ENCODE results near the gene FAM170B. TPM values are rescaled to one million over a fixed set of nuclear protein-coding genes. Genes with fewer than 3 reads are reported as not detected.

Gene FAM170B
- total and polyA plus RNA-seq, 5 donors from 2014 or later = not detected

DNA sequence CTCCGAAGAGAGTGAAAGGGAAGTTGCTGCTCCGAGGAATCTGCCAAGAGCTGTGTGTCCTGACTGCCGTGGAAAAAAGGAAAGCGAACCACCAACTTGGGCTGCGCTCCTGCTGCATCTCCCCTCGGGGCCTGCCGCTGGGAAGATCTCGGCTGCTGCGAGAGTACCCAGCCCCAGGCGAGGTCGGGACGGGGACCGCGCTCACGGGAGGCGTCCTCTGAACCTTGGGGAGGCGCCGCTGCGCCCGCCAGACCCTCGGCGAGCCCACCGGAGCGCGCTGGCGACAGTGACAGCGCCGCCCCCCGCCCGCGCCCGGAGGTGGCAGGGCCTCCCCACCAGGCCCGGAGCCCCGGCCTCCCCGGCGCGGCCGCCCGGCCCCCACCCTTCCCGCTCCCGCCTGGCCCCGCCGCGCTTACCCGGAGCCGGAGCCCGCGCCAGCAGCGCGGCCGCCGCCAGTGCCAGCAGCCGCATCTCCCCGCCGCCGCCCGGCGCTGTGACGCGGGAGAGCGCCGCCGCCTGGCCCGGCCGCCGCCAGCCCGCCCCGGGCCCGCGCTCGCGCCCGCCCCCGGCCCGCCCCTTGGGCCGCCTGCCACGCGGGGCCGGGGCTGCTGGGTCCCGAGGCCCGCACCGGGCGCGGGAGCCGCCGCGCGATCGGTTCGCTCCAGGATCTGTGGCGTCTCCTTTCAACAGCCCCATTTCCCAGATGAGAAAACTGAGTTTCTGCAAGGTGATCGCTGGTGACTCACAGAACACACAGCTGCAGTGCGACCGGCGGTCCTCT, 18.6 kb downstream of the FAM170B start, which contains the start of gene VSTM4:
Gene VSTM4, minus strand, starts transcription at position 508 of the 781 bp plus-strand sequence. Its CDS starts 37 bp downstream, at position 471.
- H3K4me1 ChIP-seq (ENCODE audit: control insufficient read depth, insufficient read depth, low read length, poor library complexity, severe bottlenecking) = no peaks in the 10 kb centered on the region
- no peaks in the 10 kb centered on the region for H3K27me3 ChIP-seq (ENCODE audit: control insufficient read depth, insufficient read depth, low read length)
- no peak within 1 kb of the TSS for H3K4me3 ChIP-seq (ENCODE audit: low read depth, low read length)
- no peaks in the 10 kb centered on the region for H3K36me3 ChIP-seq (ENCODE audit: control insufficient read depth, insufficient read depth, low read length)
- no peak within 1 kb of the TSS for H3K27ac ChIP-seq (ENCODE audit: insufficient read depth, low read length, poor library complexity, severe bottlenecking)
- no peaks in the 10 kb centered on the region for H3K36me3 Mint-ChIP-seq
- ATAC-seq (ENCODE audit: low read depth in 2 of 2) (no peak), DNase-seq (no peak)
- H3K27me3 Mint-ChIP-seq = peaks cover 38% of the 10 kb centered on the region
- H3K4me3 Mint-ChIP-seq = peak within 1 kb of the TSS in 2 of 4 donors; percentile 27 to 50
- H3K4me1 Mint-ChIP-seq = peaks cover 0 to 5% (median 2%) of the 10 kb centered on the region in 4 donors
- H3K27ac Mint-ChIP-seq = no peak within 1 kb of the TSS
- no peaks in the 10 kb centered on the region for H3K9me3 Mint-ChIP-seq
- H3K9me3 ChIP-seq (ENCODE audit: control insufficient read depth in 2 of 2, low read length in 2 of 2) = no peaks in the 10 kb centered on the region

DNA sequence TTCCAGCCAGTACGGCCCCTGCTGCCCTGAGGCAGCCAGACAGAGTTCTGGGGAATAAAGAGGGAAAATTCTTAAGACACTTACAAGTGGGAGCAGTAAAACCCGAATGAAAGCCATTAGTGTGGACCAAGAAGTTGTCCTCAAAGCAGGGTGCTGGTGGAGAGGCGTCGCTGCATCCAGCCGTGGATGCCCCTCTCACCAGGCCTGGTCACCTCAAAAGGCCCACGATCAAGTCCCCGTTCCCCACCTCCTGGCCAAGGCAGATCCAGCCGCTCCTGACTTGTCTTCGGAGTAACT, 19.2 kb downstream of the FAM170B start:
- Histone ChIP-seq H3K4me3 (ENCODE audit: low read depth, low read length) (no peak overlapping the region), H3K9me3 (ENCODE audit: control insufficient read depth in 2 of 2, low read length in 2 of 2) (no peaks in the 10 kb centered on the region), H3K36me3 (ENCODE audit: control insufficient read depth, insufficient read depth, low read length) (no peaks in the 10 kb centered on the region), H3K27me3 (ENCODE audit: control insufficient read depth, insufficient read depth, low read length) (no peaks in the 10 kb centered on the region), H3K27ac (ENCODE audit: insufficient read depth, low read length, poor library complexity, severe bottlenecking) (no peak overlapping the region), H3K4me1 (ENCODE audit: control insufficient read depth, insufficient read depth, low read length, poor library complexity, severe bottlenecking) (no peaks in the 10 kb centered on the region)
- Mint-ChIP-seq H3K9me3 (no peaks in the 10 kb centered on the region), H3K36me3 (no peaks in the 10 kb centered on the region), H3K27ac (no peak overlapping the region), H3K4me3 (peak overlapping the region in 1 of 4 donors; percentile 50), H3K27me3 (peaks cover 38% of the 10 kb centered on the region), H3K4me1 (peaks cover 0 to 5% (median 2%) of the 10 kb centered on the region in 4 donors)
- DNase-seq = no peak
- no peak for ATAC-seq (ENCODE audit: low read depth in 2 of 2)

DNA sequence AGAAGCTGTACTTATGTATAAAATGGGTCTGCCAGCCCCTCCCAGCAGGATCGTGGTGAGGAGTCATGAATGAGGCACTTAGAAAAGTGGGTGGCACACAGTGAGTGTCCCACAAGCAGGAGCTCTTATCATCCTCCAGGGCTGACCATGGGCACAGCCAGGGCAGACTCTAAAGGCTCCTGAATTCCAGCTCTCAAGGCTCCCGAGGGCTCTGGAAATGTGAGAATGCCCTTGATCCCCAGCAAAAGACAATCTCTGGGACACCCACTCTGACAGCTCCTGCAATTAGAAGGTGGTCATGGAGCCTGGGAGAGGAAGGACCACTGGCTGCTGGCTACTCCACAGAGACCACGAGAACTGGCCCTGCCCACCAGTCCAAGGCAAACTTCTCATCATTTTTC, 20.1 kb downstream of the FAM170B start:
- Mint-ChIP-seq H3K4me1 (peaks cover 0 to 5% (median 2%) of the 10 kb centered on the region in 4 donors), H3K9me3 (no peaks in the 10 kb centered on the region), H3K4me3 (no peak overlapping the region), H3K36me3 (no peaks in the 10 kb centered on the region), H3K27ac (no peak overlapping the region), H3K27me3 (peaks cover 43% of the 10 kb centered on the region)
- Histone ChIP-seq H3K36me3 (ENCODE audit: control insufficient read depth, insufficient read depth, low read length) (no peaks in the 10 kb centered on the region), H3K27me3 (ENCODE audit: control insufficient read depth, insufficient read depth, low read length) (no peaks in the 10 kb centered on the region), H3K4me1 (ENCODE audit: control insufficient read depth, insufficient read depth, low read length, poor library complexity, severe bottlenecking) (no peaks in the 10 kb centered on the region), H3K4me3 (ENCODE audit: low read depth, low read length) (no peak overlapping the region), H3K9me3 (ENCODE audit: control insufficient read depth in 2 of 2, low read length in 2 of 2) (no peaks in the 10 kb centered on the region), H3K27ac (ENCODE audit: insufficient read depth, low read length, poor library complexity, severe bottlenecking) (no peak overlapping the region)
- ATAC-seq (ENCODE audit: low read depth in 2 of 2) (no peak), DNase-seq (no peak)

DNA sequence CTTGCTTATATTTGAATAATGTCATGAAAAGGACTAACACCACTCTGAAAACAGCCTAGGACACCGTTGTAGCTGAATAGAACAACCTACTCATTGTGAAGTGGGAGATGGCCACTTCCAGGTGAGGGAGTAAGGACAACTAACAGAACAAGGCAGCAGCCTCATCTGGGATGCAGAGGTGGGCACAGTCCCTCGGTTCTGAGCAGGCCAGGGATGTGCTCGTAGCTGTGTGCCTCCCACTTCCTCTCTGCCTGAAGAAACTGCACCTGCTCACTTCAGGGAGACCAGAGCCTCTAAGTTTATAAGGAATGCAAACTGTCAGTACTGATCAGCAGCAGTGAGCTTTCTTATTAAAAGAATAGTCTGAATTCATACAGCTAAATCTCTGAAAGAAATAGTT, 21.0 kb downstream of the FAM170B start:
- no peak for DNase-seq
- peaks cover 41% of the 10 kb centered on the region for H3K27me3 Mint-ChIP-seq

DNA sequence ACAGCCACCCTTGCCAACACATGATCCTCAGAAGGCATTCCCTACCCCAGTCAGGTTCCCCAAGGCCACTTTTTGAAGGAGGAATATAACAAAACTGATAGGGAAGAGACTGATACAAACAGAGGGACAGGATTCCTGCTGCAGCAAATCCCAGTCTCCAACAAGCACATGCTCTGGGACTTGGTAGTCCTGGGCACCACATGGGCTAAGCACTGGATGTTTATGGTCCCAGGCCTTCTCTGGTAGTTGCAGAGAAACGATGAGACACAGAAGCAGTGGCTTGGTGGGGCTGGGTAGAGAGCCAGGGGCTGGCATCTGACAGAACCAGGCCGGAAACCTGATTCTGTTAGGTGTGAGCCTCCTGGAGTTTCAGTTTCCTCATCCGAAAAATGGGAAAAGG, 21.7 kb downstream of the FAM170B start:
- Mint-ChIP-seq H3K9me3 (no peaks in the 10 kb centered on the region), H3K36me3 (no peaks in the 10 kb centered on the region), H3K27ac (no peak overlapping the region), H3K4me3 (no peak overlapping the region), H3K4me1 (peaks cover 0 to 5% (median 2%) of the 10 kb centered on the region in 4 donors), H3K27me3 (peaks cover 35% of the 10 kb centered on the region)
- H3K9me3 ChIP-seq (ENCODE audit: control insufficient read depth in 2 of 2, low read length in 2 of 2) = no peaks in the 10 kb centered on the region
- no peak overlapping the region for H3K27ac ChIP-seq (ENCODE audit: insufficient read depth, low read length, poor library complexity, severe bottlenecking)
- H3K4me3 ChIP-seq (ENCODE audit: low read depth, low read length) = no peak overlapping the region
- H3K4me1 ChIP-seq (ENCODE audit: control insufficient read depth, insufficient read depth, low read length, poor library complexity, severe bottlenecking) = no peaks in the 10 kb centered on the region
- no peak for DNase-seq
- no peak for ATAC-seq (ENCODE audit: low read depth in 2 of 2)
- no peaks in the 10 kb centered on the region for H3K36me3 ChIP-seq (ENCODE audit: control insufficient read depth, insufficient read depth, low read length)
- no peaks in the 10 kb centered on the region for H3K27me3 ChIP-seq (ENCODE audit: control insufficient read depth, insufficient read depth, low read length)

More for the DNA sequence above, 21.0 kb downstream of the FAM170B start:
- H3K4me3 Mint-ChIP-seq = no peak overlapping the region
- H3K9me3 ChIP-seq (ENCODE audit: control insufficient read depth in 2 of 2, low read length in 2 of 2) = no peaks in the 10 kb centered on the region
- no peaks in the 10 kb centered on the region for H3K4me1 ChIP-seq (ENCODE audit: control insufficient read depth, insufficient read depth, low read length, poor library complexity, severe bottlenecking)
- peaks cover 0 to 5% (median 2%) of the 10 kb centered on the region in 4 donors for H3K4me1 Mint-ChIP-seq
- no peak overlapping the region for H3K27ac Mint-ChIP-seq
- no peak for ATAC-seq (ENCODE audit: low read depth in 2 of 2)
- no peak overlapping the region for H3K4me3 ChIP-seq (ENCODE audit: low read depth, low read length)
- no peaks in the 10 kb centered on the region for H3K9me3 Mint-ChIP-seq
- no peaks in the 10 kb centered on the region for H3K27me3 ChIP-seq (ENCODE audit: control insufficient read depth, insufficient read depth, low read length)
- H3K36me3 Mint-ChIP-seq = no peaks in the 10 kb centered on the region
- no peak overlapping the region for H3K27ac ChIP-seq (ENCODE audit: insufficient read depth, low read length, poor library complexity, severe bottlenecking)
- H3K36me3 ChIP-seq (ENCODE audit: control insufficient read depth, insufficient read depth, low read length) = no peaks in the 10 kb centered on the region

- H3K27ac ChIP-seq (ENCODE audit: insufficient read depth, low read length, poor library complexity, severe bottlenecking) = no peak overlapping the region
- H3K9me3 ChIP-seq (ENCODE audit: control insufficient read depth in 2 of 2, low read length in 2 of 2) = no peaks in the 10 kb centered on the region
- no peaks in the 10 kb centered on the region for H3K36me3 Mint-ChIP-seq
- no peaks in the 10 kb centered on the region for H3K36me3 ChIP-seq (ENCODE audit: control insufficient read depth, insufficient read depth, low read length)
- ATAC-seq (ENCODE audit: low read depth in 2 of 2) (no peak), DNase-seq (no peak)
- no peaks in the 10 kb centered on the region for H3K27me3 ChIP-seq (ENCODE audit: control insufficient read depth, insufficient read depth, low read length)
- H3K4me3 ChIP-seq (ENCODE audit: low read depth, low read length) = no peak overlapping the region
- peaks cover 0 to 5% (median 2%) of the 10 kb centered on the region in 4 donors for H3K4me1 Mint-ChIP-seq
- peaks cover 29% of the 10 kb centered on the region for H3K27me3 Mint-ChIP-seq
- no peaks in the 10 kb centered on the region for H3K9me3 Mint-ChIP-seq
- H3K4me1 ChIP-seq (ENCODE audit: control insufficient read depth, insufficient read depth, low read length, poor library complexity, severe bottlenecking) = no peaks in the 10 kb centered on the region
- H3K4me3 Mint-ChIP-seq = no peak overlapping the region
- no peak overlapping the region for H3K27ac Mint-ChIP-seq
These were observed 22.5 kb downstream of the FAM170B start for GRCh38 chr10:49111320-49111698.

GRCh38 chr10:49110684-49111319, 23.0 kb downstream of the FAM170B start:
- peaks cover 0 to 5% (median 2%) of the 10 kb centered on the region in 4 donors for H3K4me1 Mint-ChIP-seq
- no peak overlapping the region for H3K4me3 ChIP-seq (ENCODE audit: low read depth, low read length)
- no peak overlapping the region for H3K27ac ChIP-seq (ENCODE audit: insufficient read depth, low read length, poor library complexity, severe bottlenecking)
- H3K27me3 Mint-ChIP-seq = peaks cover 24% of the 10 kb centered on the region
- H3K9me3 Mint-ChIP-seq = no peaks in the 10 kb centered on the region
- no peak overlapping the region for H3K27ac Mint-ChIP-seq
- no peaks in the 10 kb centered on the region for H3K9me3 ChIP-seq (ENCODE audit: control insufficient read depth in 2 of 2, low read length in 2 of 2)
- ATAC-seq (ENCODE audit: low read depth in 2 of 2) (no peak), DNase-seq (no peak)
- no peaks in the 10 kb centered on the region for H3K27me3 ChIP-seq (ENCODE audit: control insufficient read depth, insufficient read depth, low read length)
- H3K4me1 ChIP-seq (ENCODE audit: control insufficient read depth, insufficient read depth, low read length, poor library complexity, severe bottlenecking) = no peaks in the 10 kb centered on the region
- H3K36me3 ChIP-seq (ENCODE audit: control insufficient read depth, insufficient read depth, low read length) = no peaks in the 10 kb centered on the region
- H3K4me3 Mint-ChIP-seq = no peak overlapping the region
- H3K36me3 Mint-ChIP-seq = no peaks in the 10 kb centered on the region

Data from CD4-positive, CD25-positive, alpha-beta regulatory T cell (primary cell).